Type B pancreatic cell (in vitro differentiated cells): ENCODE measurements around the gene UROC1. TPM values are rescaled to one million over a fixed set of nuclear protein-coding genes. Genes with fewer than 3 reads are reported as not detected.

Experiments used
- DNase-seq: peaks from one replicate; pipeline ENCODE4 v3.0.0; 2021; ENCODE audit warnings: mixed read lengths; ENCODE audit not compliant: unreplicated experiment; ENCODE audit errors: extremely low spot score
- H3K27ac Mint-ChIP-seq: 2 replicates; pipeline ENCODE4 v1.8.0; 2021; ENCODE audit warnings: mild to moderate bottlenecking, mixed read lengths
- H3K27me3 Mint-ChIP-seq: 2 replicates; pipeline ENCODE4 v1.8.0; 2021; ENCODE audit warnings: mixed read lengths
- H3K36me3 Mint-ChIP-seq: 2 replicates; pipeline ENCODE4 v1.8.0; 2021; ENCODE audit warnings: mixed read lengths
- H3K4me1 Mint-ChIP-seq: one replicate; pipeline ENCODE4 v1.8.0; 2021; ENCODE audit warnings: mixed read lengths; ENCODE audit not compliant: unreplicated experiment
- H3K4me3 Mint-ChIP-seq: 2 replicates; pipeline ENCODE4 v1.8.0; 2021; ENCODE audit warnings: mild to moderate bottlenecking, mixed read lengths
- H3K9me3 Mint-ChIP-seq: 2 replicates; pipeline ENCODE4 v1.8.0; 2021; ENCODE audit warnings: mixed read lengths
- total RNA-seq: library from RNA; stranded (reverse); gene quantifications from 2 replicates; pipeline ENCODE4 v1.2.1, GENCODE V29; 2021; ENCODE audit warnings: low replicate concordance
- TF ChIP-seq, protein P1 (sequence below): fragments of 200-600 bp; sonication (generic); conservative IDR thresholded peaks from 2 replicates; pipeline ENCODE4 v1.5.0; 2021; ENCODE audit warnings: antibody characterized with exemption, mild to moderate bottlenecking

The UROC1 gene
- total RNA-seq, 1 donor from 2014 or later: not detected

DNA sequence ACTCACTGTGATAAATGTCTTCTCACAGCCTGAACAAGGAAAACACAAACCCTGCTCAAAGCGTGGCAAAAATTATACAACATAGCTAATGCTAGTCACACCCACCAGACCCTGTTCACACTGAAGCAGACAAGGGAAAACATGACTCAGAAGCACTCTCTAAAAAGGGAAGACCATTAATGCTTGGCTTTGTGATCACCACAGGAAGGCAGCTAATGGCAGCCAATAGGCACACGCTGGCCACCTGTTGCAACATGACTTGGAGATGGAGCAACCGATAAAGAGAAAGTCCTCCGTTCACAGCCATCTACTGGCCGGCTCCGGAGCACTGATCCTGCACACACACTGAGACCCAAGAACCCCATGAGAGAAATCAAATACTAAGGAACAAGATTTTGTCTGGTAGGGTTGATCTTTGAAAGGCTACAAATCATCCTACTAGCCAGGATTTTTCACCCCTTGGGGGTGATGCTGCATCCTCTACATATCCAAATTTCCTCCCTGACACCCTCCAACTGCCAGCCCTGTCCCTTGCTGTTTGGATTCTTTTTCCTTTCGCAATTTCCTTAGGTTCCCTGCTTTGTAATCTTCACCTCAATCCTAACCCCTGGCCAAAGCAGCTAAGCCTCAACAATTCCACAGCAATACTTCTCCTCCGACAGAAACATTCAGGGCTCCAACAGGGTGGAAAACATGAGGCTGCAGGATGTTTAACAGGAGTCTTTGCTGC, 45.1 kb downstream of the UROC1 start:
- Mint-ChIP-seq H3K4me1 (peaks cover 33% of the 10 kb centered on the region), H3K4me3 (peak overlapping the region; percentile 97), H3K27ac (peak overlapping the region; percentile 88), H3K36me3 (peaks cover 38% of the 10 kb centered on the region), H3K9me3 (no peaks in the 10 kb centered on the region), H3K27me3 (no peaks in the 10 kb centered on the region)
- TF ChIP-seq, protein P1, sequence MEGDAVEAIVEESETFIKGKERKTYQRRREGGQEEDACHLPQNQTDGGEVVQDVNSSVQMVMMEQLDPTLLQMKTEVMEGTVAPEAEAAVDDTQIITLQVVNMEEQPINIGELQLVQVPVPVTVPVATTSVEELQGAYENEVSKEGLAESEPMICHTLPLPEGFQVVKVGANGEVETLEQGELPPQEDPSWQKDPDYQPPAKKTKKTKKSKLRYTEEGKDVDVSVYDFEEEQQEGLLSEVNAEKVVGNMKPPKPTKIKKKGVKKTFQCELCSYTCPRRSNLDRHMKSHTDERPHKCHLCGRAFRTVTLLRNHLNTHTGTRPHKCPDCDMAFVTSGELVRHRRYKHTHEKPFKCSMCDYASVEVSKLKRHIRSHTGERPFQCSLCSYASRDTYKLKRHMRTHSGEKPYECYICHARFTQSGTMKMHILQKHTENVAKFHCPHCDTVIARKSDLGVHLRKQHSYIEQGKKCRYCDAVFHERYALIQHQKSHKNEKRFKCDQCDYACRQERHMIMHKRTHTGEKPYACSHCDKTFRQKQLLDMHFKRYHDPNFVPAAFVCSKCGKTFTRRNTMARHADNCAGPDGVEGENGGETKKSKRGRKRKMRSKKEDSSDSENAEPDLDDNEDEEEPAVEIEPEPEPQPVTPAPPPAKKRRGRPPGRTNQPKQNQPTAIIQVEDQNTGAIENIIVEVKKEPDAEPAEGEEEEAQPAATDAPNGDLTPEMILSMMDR: no peak
- no peak for DNase-seq

DNA sequence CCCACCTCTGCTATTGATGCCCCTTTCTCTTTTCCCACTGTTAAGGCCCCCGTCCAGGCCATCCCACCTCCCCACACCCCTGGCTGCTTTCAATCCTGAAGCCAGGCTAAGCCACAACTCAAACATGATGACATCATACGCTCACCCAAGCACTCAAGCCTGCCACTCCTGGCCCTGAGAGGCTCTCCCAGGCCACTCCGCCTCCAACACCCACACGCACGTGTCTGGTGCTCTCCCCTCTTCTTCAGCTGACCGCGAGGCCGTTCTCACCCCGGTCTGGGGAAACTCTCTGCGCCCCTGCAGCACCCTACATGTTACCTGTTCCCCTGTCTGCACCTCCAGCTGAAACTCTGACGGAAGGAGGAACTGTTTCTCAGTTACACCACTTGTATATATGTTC, 48.1 kb downstream of the UROC1 start:
- Mint-ChIP-seq H3K9me3 (no peaks in the 10 kb centered on the region), H3K27me3 (no peaks in the 10 kb centered on the region), H3K4me3 (no peak overlapping the region), H3K27ac (no peak overlapping the region), H3K36me3 (peaks cover 51% of the 10 kb centered on the region), H3K4me1 (peaks cover 25% of the 10 kb centered on the region)
- DNase-seq: no peak
- TF ChIP-seq, protein P1: no peak

DNA sequence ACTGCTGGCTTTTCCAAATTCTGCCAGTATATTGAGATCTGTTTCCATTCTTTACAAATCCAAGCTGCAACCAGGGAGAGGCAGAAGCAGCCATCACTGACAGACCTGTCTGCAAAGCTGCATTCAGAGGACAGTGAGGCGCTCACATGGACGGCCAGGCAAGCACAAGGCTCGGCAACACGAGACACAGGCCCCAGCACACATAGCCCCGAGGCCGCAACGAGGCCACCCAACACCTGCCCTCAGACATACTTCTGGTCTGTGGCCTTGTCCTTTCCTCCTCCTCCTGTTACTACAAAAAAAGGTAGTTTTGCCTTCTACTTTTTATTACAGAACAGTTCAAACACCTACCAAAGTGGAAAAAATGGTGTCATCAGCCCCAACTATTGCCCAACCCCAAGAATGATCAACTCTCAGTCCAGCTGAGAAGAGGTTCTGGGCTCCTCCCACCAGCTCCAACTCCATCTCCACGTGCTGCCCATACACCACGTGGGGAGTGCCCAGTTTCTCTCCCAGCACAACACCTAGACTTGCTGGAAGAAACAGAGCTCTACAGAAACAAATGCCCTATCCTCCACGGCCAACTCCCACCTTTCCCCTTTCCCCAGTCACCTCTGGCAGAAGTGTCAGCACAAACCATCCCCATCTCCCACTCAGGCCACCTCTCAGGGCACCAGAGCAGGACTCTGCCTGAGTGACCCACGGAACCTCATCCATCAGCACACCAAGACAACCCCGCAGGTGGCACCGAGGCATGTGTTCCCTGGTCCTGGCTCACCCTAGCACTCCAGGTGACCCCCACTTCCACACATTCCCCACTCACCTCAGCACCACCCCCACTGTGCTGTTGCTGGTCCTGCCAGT, 49.3 kb downstream of the UROC1 start:
- no peak for DNase-seq
- H3K4me3 Mint-ChIP-seq: no peak overlapping the region
- H3K9me3 Mint-ChIP-seq: no peaks in the 10 kb centered on the region
- peaks cover 15% of the 10 kb centered on the region for H3K4me1 Mint-ChIP-seq
- H3K36me3 Mint-ChIP-seq: peaks cover 51% of the 10 kb centered on the region
- H3K27ac Mint-ChIP-seq: no peak overlapping the region
- TF ChIP-seq, protein P1: no peak
- no peaks in the 10 kb centered on the region for H3K27me3 Mint-ChIP-seq

- Mint-ChIP-seq H3K4me1 (peaks cover 8% of the 10 kb centered on the region), H3K27me3 (no peaks in the 10 kb centered on the region), H3K27ac (no peak overlapping the region), H3K9me3 (no peaks in the 10 kb centered on the region), H3K4me3 (no peak overlapping the region), H3K36me3 (peaks cover 44% of the 10 kb centered on the region)
- TF ChIP-seq, protein P1: no peak
- DNase-seq: no peak
These were observed 50.0 kb downstream of the UROC1 start for GRCh38 chr3:126467611-126467955.

DNA sequence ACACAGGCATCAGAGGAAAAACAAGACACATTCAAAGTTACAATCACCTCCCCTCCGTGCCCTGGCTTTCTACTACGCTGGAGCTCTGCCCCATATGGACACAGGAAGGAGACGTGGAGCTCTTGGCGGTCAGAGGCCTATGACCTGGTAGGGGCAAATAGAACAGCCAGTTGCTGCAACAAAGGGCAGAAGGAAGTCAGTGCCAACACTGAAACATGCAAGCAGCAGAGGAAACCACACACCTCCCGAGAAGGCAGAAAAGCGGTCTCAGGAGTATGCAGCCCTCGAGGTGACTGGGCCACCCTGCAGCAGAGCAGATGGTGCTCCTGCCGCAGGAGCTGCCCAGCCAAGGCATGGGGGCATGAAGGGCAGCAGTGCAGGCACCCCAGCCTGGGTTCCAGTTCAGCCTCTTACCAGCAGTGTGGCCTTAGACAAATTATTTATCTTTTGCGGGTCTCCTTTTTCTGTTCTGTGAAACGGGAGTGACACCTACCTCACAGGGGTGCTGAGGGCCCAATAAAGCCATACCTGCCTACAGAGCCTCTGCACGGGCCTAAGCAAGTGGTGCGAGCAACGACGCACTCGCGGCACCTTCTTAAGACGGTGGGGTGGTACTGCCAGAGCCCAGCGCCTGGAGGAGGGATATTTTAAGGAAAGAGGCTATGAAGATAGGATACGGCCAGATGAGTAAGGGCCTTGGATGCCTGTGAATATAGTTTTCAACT, 50.5 kb downstream of the UROC1 start:
- no peak for DNase-seq
- Mint-ChIP-seq H3K4me1 (peaks cover 3% of the 10 kb centered on the region), H3K4me3 (no peak overlapping the region), H3K36me3 (peaks cover 44% of the 10 kb centered on the region), H3K9me3 (no peaks in the 10 kb centered on the region), H3K27ac (no peak overlapping the region), H3K27me3 (no peaks in the 10 kb centered on the region)
- TF ChIP-seq, protein P1: no peak
